ENCODE measurements around the gene PPP1R1B. TPM values are rescaled to one million over a fixed set of nuclear protein-coding genes. Genes with fewer than 3 reads are reported as not detected.

PPP1R1B gene
- polyA plus RNA-seq, 3 donors: 13.6 to 18.1 (median 14.1) TPM

DNA sequence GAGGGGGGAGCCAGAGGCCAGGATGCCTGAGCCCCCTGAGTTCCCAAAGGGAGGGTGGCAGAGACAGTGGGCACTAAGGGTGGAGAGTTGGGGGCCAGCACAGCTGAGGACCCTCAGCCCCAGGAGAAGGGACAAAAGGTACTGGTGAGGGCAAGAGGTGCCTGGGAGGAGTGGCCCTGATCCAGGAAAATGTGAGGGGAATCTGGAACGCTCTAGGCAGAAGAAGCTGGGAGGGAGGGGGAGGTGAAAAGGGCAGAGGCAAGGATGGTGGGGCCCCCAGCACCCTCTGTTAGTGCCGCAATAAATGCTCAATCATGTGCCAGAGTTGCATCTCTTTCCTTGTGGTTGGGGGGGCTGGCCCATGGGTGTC, 39.5 kb downstream of the PPP1R1B start:
- DNase-seq (ENCODE audit: low read depth in 3 of 3, low spot score in 2 of 3): no peak

DNA sequence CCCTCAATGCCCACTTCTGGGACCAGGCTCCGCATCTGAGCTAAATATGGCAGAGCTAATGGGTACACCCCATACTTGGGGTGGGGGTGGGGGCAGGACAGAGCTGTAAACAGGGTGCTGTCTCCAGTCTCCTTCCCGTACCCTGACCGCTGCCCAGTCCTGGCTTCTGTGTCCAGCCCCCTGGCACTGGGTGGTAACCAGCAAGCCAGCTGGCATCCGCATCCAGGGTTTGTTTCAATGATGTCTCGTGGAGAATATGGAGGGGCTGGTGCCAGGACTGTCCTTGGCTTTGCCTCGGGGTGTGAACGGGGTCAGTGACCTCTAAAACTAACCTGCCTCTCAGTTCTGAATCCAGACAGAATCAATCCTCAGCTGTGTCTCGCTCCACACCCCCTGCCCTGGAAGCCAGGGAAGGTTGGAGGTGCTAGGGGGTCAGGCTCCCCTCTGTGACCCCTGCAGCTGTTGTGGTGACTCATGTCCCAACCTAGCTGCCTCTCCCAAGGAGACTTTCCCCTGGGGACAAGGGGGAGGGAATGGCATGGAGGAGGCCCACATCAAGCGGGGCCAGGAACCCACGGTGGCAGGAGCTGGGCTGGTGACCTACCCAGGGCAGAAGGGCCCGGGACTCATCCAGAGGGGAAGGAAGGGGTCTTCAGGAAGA, 40.0 kb downstream of the PPP1R1B start:
- no peak for DNase-seq (ENCODE audit: low read depth in 3 of 3, low spot score in 2 of 3)

DNA sequence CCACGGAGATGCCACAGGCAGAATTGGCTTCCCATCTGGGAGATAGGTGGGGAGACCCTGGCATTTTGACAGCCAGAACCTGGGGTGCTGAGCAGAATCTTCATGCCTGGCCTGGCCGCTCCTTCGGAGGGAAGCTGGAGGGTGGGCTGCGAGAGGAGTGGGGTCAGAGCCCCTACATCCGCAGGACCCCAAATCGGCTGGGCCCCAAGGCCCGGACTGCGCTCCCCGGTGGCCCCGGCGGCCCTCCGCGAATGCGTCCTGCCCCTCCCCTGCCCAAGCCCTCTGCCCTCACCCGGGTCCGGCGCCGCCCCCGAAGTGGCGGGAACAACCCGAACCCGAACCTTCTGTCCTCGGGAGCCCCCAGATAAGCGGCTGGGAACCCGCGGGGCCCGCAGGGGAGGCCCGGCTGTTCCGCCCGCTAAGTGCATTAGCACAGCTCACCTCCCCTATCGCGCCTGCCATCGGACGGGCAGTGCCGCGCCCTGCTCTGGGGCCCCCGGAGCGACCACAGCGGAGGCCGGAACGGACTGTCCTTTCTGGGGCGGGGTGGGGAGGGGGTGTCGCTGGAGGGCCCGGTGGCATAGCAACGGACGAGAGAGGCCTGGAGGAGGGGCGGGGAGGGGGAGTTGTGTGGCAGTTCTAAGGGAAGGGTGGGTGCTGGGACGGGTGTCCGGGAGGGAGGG, 40.7 kb downstream of the PPP1R1B start:
- no peak for DNase-seq (ENCODE audit: low read depth in 3 of 3, low spot score in 2 of 3)

DNA sequence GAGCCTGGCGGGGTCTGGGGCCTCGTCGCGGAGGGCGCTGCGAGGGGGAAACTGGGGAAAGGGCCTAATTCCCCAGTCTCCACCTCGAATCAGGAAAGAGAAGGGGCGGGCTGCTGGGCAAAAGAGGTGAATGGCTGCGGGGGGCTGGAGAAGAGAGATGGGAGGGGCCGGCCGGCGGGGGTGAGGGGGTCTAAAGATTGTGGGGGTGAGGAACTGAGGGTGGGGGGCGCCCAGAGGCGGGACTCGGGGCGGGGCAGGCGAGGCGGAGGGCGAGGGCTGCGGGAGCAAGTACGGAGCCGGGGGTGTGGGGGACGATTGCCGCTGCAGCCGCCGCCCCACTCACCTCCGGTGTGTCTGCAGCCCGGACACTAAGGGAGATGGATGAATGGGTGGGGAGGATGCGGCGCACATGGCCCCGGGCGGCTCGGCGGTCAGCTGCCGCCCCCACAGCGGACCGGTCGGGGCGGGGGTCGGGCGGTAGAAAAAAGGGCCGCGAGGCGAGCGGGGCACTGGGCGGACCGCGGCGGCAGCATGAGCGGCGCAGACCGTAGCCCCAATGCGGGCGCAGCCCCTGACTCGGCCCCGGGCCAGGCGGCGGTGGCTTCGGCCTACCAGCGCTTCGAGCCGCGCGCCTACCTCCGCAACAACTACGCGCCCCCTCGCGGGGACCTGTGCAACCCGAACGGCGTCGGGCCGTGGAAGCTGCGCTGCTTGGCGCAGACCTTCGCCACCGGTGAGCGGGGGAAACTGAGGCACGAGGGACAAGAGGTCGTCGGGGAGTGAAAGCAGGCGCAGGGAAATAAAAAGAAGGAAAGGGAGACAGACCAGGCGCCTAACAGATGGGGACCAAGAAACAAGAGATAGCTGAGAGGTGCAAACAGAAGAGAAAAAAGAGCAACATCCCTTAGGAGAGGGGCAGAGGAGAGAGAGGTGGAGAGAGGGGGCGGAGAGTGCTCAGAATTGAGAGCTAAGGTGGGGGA, 41.5 kb downstream of the PPP1R1B start, which contains the start of gene PNMT:
PNMT (plus strand) TSS at position 509 of the 980 bp plus-strand sequence; CDS start at position 532, 23 bp downstream.
- DNase-seq (ENCODE audit: low read depth in 3 of 3, low spot score in 2 of 3): no peak

DNA sequence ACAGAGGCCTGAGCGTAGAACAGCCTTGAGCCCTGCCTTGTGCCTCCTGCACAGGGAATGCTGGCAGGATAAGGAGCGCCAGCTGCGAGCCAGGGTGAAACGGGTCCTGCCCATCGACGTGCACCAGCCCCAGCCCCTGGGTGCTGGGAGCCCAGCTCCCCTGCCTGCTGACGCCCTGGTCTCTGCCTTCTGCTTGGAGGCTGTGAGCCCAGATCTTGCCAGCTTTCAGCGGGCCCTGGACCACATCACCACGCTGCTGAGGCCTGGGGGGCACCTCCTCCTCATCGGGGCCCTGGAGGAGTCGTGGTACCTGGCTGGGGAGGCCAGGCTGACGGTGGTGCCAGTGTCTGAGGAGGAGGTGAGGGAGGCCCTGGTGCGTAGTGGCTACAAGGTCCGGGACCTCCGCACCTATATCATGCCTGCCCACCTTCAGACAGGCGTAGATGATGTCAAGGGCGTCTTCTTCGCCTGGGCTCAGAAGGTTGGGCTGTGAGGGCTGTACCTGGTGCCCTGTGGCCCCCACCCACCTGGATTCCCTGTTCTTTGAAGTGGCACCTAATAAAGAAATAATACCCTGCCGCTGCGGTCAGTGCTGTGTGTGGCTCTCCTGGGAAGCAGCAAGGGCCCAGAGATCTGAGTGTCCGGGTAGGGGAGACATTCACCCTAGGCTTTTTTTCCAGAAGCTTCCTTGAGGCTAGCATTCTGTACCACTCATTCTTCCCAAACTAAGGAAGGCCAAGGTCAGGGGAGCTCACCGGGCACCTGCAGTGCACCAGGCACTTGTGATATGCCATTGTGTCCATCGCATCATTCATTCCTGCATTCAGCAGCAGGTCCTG, 43.4 kb downstream of the PPP1R1B start:
- DNase-seq (ENCODE audit: low read depth in 3 of 3, low spot score in 2 of 3): no peak

DNA sequence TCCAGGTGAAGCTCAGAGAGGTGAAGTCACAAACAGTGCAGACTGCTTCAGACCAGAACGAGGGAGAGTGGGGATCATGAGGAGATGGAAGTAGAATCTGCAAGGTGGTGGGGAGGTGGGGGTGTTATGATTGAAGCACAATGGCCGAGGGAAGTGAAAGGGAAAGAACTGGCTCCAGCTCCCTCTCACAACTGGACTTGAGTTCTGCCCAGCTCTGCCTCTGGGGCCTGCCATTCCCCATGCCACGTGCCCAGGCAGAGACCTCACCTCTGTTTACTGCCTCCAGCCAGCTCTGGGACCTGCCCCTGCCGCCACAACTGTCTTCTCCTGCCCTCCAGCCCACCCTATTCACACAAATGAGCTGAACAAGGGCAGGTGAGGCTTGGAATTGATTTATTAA, 44.0 kb downstream of the PPP1R1B start:
- DNase-seq (ENCODE audit: low read depth in 3 of 3, low spot score in 2 of 3): no peak

DNA sequence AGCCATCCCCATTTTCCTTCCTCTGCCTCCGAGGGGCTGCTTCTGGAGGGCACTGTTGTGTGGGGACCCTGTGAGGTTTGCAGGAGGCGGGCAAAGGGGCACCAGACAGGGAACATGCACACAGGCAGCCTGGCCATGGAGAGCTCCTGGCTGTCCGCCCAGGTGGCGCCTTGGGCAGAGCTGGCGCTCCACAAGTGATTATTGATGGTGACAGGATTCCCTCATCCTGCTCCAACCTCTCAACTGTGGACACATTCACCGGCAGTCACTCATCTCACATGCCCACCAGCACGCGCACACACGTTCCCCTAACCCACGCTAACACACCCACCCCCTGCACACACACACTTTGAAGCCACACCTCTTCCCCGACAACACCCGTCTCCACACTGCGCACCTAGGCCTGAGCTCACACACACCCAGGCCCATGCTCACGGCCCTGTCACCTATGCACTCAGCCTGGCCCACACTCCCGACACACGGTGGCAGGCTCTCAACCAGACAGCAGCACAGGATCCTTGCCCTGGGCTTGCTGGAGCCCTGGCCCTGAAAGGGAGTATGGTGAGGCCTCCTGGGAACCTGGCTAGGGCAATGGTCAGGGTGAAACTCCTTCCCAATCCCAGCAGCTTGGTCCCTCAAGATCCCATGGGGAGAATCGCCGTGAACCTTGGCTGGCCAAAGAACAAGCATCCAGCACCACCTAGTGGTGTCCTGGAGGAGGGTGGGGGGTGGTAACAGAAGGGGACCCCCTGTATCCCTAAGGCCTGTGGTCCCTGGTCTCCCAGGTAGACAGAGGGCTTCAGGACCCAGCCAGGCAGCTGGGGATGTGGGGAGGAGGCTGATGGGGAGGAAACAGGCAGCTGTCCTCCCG, 45.1 kb downstream of the PPP1R1B start:
- no peak for DNase-seq (ENCODE audit: low read depth in 3 of 3, low spot score in 2 of 3)

DNA sequence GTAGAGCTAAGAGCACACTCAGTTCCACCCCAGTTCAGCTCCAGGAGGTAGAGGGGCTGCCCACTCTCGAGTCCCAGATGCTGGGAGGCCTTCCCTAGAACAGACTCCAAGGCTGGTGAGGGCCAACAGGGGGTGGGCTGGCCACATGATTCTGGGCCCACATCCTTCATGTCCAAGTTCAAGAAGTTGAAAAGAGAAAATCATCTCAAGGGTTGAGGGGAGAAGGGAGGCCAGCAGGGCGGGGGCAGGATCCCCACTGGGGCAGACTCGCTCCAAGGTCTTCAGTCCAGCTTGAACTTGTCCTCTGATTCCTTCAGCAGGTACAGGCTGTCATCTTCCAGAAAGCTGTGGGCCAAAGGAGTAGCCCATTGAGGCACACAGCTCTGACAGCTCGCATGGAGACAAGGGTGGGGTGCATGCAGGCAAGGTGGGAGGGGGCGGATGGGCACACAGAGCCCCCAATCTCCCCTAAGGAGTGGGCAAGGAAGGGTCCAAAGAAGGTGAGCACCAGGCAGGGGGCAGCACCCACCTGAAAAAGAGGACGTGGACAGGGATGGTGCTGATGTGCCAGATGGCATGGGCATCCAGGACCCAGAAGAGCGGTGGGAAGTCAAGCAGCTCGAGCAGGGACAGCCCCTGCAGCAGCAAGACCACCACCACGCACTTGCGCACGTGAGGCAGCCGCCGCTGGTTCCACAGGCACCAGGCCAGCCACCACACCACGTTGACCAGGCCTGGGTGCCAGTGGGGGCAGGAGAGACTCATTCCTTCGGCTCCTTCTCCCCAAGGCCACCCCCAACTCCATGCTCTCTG, 46.0 kb downstream of the PPP1R1B start:
- no peak for DNase-seq (ENCODE audit: low read depth in 3 of 3, low spot score in 2 of 3)

DNA sequence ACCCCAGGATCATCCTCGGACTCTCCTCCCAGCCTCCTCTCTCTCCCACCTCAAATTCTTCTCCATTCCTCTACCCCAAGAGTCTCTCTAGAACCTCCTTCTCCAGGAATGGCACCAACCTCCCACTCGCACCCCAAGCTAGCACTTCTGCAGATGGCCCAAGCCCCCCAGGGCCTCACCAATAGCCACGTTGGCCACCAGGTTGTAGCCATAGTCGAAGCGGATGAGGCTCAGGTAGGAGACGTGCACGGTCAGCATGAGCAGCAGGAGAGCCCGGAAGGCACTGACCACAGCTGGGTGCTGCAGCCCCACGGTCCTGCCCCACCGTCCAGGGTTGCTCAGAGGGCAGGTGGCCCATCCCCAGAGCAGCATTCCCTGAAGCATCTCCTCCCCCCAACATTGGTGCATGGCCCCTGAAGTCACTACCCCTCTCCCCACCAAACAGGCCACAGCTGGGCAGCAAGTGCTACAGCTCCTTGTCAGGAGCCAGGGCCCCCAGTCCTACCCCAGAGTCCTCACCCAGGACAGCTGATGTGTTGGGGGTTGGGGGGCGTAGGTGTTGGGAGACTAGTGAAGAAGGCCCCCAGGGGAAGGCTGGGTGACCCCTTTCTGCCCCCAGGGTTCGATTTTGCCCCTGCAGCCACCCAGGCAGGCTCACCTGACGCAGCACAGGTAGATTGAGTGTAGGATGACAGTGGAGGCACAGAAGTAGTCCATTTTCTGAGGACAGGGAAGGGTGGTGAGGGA, 46.8 kb downstream of the PPP1R1B start:
- no peak for DNase-seq (ENCODE audit: low read depth in 3 of 3, low spot score in 2 of 3)

DNA sequence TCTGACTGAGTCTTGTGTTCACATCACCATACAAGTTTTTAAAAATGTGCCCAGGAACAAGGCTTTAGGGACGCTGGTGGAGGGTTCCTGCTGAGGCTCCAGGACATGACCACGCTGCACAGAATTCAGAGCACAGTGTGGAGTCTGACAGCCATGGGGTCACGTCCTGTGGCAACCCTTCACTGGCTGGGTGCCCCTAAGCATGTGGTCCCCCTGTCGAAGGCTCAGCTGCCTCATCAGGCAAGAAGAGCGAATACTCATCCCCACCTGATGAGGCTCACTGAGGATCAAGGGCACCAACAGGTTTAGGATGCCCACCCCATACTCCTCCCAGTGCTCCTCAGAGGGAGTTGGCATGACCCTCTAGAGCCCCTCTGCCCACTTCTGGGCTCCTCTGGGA, 47.4 kb downstream of the PPP1R1B start:
- no peak for DNase-seq (ENCODE audit: low read depth in 3 of 3, low spot score in 2 of 3)

DNA sequence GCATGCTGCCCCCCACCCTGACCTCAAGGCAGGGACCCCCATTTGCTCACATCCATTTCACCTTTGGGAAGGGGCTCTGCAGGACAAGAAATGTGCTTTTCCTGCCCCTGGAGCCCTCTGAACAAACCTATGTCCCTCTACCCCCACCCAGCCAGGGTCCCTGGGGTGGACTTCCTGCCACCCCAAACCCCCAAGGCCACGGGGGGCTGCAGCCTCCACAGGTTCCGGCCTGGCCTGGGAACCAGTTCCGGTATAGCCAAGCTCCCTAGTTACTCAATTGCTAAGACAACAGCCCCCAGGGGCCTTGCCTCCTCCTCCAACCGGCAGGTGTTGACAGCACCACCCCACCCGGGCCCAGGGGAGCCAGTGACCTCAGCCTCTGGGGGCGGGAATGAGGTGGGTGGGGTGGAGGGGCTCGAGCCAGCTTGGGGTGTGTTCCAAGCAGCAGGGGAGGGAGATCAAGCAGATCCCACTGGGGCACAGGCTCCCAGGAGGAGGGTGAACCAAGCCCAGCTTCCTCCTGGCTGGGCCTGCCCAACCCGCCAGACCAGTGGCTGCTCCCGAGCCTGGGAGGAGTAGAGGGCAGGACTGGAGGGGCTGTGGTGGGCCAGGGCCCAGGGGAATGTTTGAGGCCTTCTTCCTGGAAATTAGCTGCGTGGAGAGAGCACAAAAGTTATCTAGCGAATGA, 48.1 kb downstream of the PPP1R1B start:
- DNase-seq (ENCODE audit: low read depth in 3 of 3, low spot score in 2 of 3): no peak

DNA sequence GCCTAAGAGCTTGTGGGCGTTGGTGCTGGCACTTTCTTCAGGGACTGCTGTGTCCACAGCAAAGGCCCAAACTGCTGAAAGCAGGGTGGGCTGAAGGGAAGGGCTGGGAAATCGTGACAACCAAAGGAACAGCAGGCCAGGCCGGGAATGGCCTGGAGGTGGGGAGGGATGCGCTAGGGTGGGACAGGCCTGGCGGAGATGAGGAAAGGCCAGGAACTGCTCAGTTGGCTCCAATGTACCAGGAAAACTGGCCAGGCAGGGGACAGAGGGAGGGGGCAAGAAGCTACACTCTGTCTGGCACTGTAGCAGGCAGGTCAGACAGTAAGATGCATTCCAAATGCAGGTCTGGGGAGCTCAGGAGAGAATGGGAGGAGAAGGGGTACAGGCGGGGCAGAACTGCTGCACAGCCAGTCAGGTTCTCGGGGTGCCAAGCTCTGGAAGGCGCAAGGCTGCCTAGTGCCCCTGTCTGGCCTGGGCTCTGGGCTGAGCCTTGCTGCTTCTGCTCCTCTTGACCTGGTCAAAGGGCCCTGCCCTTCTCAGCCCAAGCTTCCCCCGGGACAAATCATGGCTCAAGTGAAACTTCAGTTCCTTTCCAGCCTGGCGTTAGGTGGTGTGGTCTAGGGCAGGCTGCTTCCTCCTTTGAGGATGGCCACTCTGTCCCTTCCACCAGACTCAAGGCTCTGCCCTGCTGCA, 48.8 kb downstream of the PPP1R1B start:
- no peak for DNase-seq (ENCODE audit: low read depth in 3 of 3, low spot score in 2 of 3)

DNA sequence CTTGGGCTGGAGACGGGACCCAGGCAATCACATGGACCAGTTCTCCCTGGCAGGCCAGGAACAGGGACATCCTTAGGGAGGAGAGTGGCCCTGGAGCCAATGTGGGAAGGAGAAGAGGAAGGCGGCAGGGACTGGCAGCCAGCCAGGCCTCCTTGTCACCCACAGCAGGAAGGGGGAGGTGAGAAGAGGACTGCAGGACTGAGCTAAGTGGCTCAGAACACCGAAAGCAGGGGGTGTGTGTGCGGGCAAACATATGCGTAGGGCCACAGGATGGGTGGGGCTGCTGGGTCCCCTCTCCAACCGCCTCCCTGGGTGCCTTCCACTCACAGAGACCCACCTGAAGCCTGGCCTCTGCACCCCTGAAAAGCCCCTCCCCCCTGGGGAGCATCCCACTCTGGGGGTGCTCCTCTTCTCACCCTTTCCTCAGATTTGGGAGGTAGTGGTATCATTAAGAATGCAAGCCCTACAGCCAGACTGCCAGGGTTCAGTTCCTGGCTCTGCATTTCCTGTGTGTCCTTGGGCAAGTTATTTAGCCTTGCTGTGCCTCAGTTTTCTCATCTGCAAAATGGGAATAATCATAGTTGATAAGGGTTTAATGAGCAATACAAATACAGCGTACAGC, 49.6 kb downstream of the PPP1R1B start:
- no peak for DNase-seq (ENCODE audit: low read depth in 3 of 3, low spot score in 2 of 3)

DNA sequence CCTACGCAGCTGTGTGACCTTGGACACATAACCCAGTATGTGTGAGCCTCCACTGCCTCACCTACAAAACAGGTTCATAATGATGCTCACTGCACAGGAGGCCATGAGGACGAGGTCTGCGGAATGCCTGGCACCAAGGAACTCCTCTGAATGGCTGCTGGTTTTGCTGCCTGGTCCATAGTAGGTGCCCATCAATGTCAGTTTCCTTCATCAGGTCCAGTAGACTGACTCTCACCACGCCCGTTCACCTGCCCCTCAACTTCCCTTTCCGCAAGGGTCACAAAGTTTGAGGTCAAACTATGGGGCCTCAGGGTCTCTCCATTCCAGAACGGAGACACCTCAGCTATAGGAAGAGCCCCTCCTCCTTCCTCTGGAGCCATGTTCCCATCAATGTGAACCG, 50.3 kb downstream of the PPP1R1B start:
- no peak for DNase-seq (ENCODE audit: low read depth in 3 of 3, low spot score in 2 of 3)

DNA sequence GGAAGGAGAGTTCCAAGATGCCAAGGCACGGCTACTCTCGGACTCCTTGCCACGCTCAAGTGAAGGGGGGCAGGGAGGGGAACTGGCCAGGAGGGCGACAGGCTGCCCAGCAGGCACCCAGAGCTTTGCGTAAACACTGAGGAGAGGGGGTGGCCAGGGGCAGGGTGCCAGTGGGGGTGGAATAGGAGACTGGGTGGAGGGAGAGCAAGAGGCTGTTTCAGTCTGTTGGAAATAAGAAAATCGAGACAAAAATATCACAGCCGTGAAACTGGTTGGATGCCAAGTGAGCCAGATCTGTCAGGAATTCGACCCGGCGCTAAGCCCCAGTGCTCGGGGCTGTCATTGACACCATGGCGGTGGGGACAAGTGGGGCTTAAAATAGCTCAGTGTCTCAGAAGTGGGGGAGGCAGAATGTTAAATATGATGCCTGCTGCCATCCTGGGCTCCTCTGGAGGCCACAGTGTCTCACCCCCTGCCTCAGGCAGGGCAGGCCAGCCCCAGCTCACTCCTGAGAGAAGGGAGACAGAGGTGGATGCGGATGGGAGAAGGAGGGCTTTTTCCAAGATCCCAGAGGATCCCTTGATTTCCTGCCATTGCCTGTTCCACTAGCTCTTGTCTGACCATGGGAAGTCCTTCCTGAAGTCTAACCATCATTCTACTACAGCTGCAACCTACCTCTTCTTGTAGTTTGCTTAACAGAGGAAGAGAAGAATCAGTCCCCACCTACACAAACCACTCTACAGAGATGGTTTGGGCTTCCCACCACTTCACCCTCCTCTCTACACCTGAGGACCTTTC, 51.0 kb downstream of the PPP1R1B start:
- DNase-seq (ENCODE audit: low read depth in 3 of 3, low spot score in 2 of 3): no peak

Data from right renal cortex interstitium (tissue), 3 donors.